ENCODE measurements around the gene DXO. TPM values are rescaled to one million over a fixed set of nuclear protein-coding genes. Genes with fewer than 3 reads are reported as not detected.
"Not testable (repeated sequence)": the region's sequence is repeated elsewhere in the genome, so short reads cannot be mapped to it uniquely, and the experiment has no call there.

Gene DXO
- total RNA-seq, result 8.5 TPM
- polyA plus RNA-seq, result 20.2 TPM

DNA sequence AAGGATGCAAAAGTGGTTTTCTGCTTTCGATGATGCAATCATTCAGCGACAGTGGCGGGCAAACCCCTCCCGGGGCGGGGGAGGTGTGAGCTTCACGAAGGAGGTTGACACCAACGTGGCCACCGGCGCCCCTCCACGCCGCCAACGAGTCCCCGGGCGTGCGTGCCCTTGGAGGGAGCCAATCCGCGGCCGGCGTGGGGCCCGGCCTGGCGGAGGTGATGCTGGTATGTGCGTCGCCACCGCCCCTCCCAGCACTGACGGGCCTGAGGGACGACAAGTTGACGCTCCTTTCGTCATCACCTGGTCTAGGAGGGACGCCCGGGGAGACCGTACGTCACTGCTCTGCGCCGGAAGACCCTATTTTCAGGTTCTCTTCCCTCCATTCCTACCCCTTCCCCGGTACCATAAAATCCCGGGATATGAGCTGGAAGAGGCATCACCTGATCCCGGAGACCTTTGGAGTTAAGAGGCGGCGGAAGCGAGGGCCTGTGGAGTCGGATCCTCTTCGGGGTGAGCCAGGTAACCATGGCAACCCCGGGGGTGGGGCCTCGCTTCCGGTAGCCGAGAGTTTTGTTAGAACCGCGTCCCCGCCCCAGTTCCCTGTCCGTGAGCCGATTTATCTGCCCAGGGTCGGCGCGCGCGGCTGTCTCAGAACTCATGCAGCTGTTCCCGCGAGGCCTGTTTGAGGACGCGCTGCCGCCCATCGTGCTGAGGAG, at the start of gene DXO:
TSS of gene DXO (minus strand) at position 146 of the 716 bp plus-strand sequence. CDS start 463 bp downstream, outside the sequence.
- Histone ChIP-seq H3K36me3 (ENCODE audit: insufficient read depth) (no peaks in the 10 kb centered on the region), H3K27ac (ENCODE audit: low read depth) (peak within 1 kb of the TSS; percentile 90), H3K4me3 (ENCODE audit: low read depth, low read length) (peak within 1 kb of the TSS; percentile 48), H3K4me1 (ENCODE audit: insufficient read depth) (no peaks in the 10 kb centered on the region)
- peak; percentile 93 for DNase-seq (ENCODE audit: extremely low spot score)
- WGBS, result under 1% methylated on average over 62 of the region's 62 CpGs

DNA sequence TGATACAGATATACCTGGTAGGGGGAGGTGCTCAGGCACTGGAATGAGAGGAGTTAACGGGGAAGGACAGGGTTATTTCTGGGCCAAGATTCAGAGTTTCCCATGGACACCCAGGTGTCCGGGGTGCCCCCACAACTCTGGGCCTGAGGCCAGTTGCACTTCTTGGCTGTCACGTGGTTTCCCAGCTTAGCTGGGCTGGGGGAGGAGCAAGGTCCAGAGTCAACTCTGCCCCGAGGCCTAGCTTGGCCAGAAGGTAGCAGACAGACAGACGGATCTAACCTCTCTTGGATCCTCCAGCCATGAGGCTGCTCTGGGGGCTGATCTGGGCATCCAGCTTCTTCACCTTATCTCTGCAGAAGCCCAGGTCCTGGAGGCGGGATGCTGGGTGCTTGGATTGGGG, 42.6 kb upstream of the DXO start, which contains the start of gene C4B:
TSS of gene C4B (plus strand) at position 249 of the 400 bp plus-strand sequence. CDS start at position 300, 51 bp downstream.
- not testable (repeated sequence) for H3K4me1 ChIP-seq (ENCODE audit: insufficient read depth); DNase-seq (ENCODE audit: extremely low spot score); H3K36me3 ChIP-seq (ENCODE audit: insufficient read depth); H3K4me3 ChIP-seq (ENCODE audit: low read depth, low read length); H3K27ac ChIP-seq (ENCODE audit: low read depth)
- no CpG with 5 or more reads among the region's 6 CpGs for WGBS

DNA sequence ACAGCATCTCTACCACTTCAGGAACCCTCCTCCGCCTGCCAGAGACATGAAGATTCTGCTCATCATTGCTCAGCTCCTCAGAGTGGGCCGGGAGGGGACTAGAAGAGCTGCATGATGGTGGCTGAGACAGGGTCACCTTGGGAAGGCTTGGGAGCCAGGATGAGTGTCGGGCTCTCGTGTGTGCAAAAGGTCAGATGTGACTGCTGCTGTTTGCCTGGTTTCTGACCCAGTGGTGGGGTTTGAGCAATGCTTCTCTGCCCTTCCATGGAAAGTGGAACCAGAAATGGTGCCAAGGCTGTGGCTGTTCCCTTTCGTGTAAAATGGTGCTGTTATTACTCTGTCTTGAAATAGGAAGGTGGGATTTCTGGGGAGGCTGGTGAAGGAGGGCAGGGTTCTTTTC, 41.8 kb upstream of the DXO start:
- DNase-seq (ENCODE audit: extremely low spot score); H3K27ac ChIP-seq (ENCODE audit: low read depth); H3K4me3 ChIP-seq (ENCODE audit: low read depth, low read length); H3K4me1 ChIP-seq (ENCODE audit: insufficient read depth); H3K36me3 ChIP-seq (ENCODE audit: insufficient read depth): not testable (repeated sequence)
- WGBS, result no CpG with 5 or more reads among the region's 5 CpGs

DNA sequence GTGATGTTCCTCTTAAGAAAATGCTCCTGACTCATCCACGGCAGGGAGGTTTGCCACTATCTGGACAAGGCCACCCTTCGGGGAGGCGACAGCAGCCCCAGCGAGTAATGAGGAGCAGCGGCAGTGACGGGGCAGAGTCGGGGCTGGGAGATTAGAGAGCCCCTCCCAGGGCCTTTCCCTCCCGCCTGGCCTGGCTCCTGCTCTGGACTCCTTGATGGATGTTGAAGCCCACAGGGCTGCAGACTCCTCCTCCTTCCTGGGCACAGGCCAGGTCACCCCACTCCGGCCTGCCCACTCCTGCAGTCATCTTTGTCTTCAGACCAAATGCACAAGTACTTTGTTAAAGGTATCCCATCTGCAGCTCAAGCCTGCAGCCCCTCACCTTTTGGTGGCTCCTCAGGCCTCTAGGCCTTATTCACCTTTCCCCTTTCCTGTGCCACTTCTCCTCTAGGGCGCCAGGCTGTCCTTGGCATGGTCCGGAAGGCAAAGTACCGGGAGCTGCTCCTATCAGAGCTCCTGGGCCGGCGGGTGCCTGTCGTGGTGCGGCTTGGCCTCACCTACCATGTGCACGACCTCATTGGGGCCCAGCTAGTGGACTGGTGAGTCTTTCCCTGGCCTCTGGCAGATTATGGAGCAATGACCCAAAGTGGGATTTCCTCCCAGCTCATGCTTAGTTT, 41.1 kb upstream of the DXO start:
- WGBS, result 85% methylated on average over 16 of the region's 17 CpGs
- H3K27ac ChIP-seq (ENCODE audit: low read depth), result not testable (repeated sequence)

DNA sequence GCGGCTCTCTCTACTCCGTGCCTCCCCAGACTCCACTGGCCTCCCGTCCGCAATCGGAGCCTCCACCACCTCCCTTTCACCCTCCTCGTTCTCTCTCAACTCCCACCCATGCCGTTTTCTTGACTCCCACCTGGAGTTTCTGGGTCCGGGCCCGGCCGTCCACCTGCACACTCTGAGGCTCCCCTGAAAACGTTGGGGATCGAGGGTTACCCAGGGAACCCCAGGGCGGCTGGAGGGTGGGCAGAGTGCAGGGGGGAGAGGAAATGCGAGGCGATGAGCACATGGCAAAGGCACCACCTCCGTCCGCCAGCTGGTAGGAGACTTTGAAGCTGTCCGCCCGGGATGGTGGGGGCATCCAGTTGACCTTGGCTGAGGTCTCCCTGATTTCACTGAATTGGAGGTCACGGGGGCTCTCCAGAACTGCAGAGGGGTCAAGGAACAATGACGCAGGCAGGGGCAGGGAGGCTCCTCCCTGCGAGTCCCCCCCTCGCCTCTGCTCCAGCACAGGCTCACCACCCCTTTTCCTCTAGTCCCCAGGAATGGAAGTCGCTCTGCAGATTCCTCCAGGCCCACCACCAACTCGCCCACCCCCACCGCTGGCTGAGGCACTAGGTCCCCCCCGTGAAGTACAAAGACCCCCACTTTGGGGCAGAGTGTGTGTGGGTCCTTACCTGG, 39.1 kb upstream of the DXO start:
- not testable (repeated sequence) for DNase-seq (ENCODE audit: extremely low spot score); H3K4me1 ChIP-seq (ENCODE audit: insufficient read depth); H3K4me3 ChIP-seq (ENCODE audit: low read depth, low read length); H3K27ac ChIP-seq (ENCODE audit: low read depth); H3K36me3 ChIP-seq (ENCODE audit: insufficient read depth)
- 83% methylated on average over 16 of the region's 27 CpGs for whole genome bisulfite sequencing

More for the DNA sequence above, 41.1 kb upstream of the DXO start:
- not testable (repeated sequence) for H3K4me3 ChIP-seq (ENCODE audit: low read depth, low read length); DNase-seq (ENCODE audit: extremely low spot score); H3K36me3 ChIP-seq (ENCODE audit: insufficient read depth); H3K4me1 ChIP-seq (ENCODE audit: insufficient read depth)

DNA sequence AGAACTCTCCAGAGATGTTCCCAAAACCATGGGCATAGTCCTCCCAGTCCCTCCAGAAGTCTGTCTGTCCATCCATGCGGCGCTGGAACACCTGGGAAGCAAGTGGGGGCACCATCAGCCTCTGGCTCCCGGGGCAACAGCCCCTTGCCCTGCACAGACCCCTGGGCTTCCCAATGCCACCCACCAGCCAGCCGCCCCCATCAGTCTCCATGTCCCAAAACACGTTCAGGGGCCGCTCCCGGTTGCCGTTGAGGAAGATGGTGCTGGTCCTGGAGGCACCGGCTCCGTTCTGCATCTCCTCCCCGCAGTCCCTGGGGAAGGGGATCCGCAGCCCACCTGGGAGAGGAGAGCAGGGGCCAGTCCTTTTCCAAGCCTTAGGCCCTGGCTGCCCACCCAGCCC, 37.6 kb upstream of the DXO start:
- DNase-seq (ENCODE audit: extremely low spot score); H3K4me1 ChIP-seq (ENCODE audit: insufficient read depth); H3K36me3 ChIP-seq (ENCODE audit: insufficient read depth); H3K27ac ChIP-seq (ENCODE audit: low read depth); H3K4me3 ChIP-seq (ENCODE audit: low read depth, low read length): not testable (repeated sequence)
- WGBS, result 72% methylated on average over 4 of the region's 12 CpGs

DNA sequence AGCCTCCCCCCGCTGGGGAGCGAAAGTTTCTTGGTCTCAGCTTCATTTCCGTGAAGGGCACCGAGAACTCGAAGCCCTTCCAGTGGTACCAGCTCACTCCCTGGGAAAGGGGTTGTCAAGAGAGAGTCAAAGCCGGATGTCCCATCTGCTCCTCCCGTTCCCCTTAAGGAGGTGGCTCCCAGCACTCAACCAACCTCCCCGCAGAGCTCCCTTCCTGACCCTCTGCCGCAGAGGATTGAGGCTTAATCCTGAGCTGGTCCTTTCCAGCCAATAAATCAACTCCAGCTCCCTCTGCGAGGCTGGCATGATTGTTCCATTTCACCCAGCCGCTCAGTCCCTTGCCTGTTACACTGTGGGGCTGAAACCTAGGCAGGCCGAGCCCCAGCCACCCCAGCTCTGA, 36.7 kb upstream of the DXO start:
- H3K4me1 ChIP-seq (ENCODE audit: insufficient read depth); H3K36me3 ChIP-seq (ENCODE audit: insufficient read depth); H3K27ac ChIP-seq (ENCODE audit: low read depth); H3K4me3 ChIP-seq (ENCODE audit: low read depth, low read length); DNase-seq (ENCODE audit: extremely low spot score): not testable (repeated sequence)
- 21% methylated on average over 8 of the region's 12 CpGs for WGBS

DNA sequence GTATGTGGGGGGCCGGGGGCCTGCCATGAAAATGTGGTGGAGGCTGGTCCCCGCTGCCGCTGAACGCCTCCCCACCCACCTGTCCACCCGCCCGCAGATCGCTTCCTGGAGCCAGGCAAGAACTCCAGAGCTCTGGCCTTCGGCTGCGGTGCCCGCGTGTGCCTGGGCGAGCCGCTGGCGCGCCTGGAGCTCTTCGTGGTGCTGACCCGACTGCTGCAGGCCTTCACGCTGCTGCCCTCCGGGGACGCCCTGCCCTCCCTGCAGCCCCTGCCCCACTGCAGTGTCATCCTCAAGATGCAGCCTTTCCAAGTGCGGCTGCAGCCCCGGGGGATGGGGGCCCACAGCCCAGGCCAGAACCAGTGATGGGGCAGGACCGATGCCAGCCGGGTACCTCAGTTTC, 36.1 kb upstream of the DXO start:
- WGBS, result no CpG with 5 or more reads among the region's 24 CpGs
- not testable (repeated sequence) for DNase-seq (ENCODE audit: extremely low spot score); H3K36me3 ChIP-seq (ENCODE audit: insufficient read depth); H3K27ac ChIP-seq (ENCODE audit: low read depth); H3K4me3 ChIP-seq (ENCODE audit: low read depth, low read length); H3K4me1 ChIP-seq (ENCODE audit: insufficient read depth)

DNA sequence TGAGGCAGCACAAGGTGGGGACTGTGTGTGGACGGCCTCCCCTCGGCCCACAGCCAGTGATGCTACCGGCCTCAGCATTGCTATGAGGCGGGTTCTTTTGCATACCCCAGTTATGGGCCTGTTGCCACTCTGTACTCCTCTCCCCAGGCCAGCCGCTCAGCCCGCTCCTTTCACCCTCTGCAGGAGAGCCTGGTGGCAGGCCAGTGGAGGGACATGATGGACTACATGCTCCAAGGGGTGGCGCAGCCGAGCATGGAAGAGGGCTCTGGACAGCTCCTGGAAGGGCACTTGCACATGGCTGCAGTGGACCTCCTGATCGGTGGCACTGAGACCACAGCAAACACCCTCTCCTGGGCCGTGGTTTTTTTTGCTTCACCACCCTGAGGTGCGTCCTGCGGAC, 35.1 kb upstream of the DXO start:
- H3K27ac ChIP-seq (ENCODE audit: low read depth); H3K4me1 ChIP-seq (ENCODE audit: insufficient read depth); H3K4me3 ChIP-seq (ENCODE audit: low read depth, low read length); H3K36me3 ChIP-seq (ENCODE audit: insufficient read depth); DNase-seq (ENCODE audit: extremely low spot score): not testable (repeated sequence)
- 80% methylated on average over 12 of the region's 12 CpGs for WGBS

DNA sequence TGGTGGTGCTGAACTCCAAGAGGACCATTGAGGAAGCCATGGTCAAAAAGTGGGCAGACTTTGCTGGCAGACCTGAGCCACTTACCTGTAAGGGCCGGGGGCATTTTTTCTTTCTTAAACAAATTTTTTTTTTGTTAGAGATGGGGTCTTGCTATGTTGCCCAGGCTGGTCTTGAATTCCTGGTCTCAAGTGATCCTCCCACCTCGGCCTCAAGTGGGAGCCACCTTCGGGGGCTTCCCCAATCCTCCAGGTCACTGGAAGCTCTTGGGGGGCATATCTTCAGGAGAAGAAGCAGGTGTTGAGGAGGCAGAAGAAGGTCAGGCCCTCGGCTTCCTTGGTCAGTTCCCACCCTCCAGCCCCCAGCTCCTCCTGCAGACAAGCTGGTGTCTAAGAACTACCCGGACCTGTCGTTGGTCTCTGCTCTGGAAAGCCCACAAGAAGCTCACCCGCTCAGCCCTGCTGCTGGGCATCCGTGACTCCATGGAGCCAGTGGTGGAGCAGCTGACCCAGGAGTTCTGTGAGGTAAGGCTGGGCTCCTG, 34.1 kb upstream of the DXO start:
- H3K4me3 ChIP-seq (ENCODE audit: low read depth, low read length); H3K27ac ChIP-seq (ENCODE audit: low read depth); H3K4me1 ChIP-seq (ENCODE audit: insufficient read depth); DNase-seq (ENCODE audit: extremely low spot score); H3K36me3 ChIP-seq (ENCODE audit: insufficient read depth): not testable (repeated sequence)
- 78% methylated on average over 8 of the region's 8 CpGs for WGBS

DNA sequence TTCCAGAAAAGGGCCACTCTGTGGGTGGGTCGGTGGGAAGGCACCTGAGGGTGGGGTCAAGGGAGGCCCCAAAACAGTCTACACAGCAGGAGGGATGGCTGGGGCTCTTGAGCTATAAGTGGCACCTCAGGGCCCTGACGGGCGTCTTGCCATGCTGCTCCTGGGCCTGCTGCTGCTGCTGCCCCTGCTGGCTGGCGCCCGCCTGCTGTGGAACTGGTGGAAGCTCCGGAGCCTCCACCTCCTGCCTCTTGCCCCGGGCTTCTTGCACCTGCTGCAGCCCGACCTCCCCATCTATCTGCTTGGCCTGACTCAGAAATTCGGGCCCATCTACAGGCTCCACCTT, 33.6 kb upstream of the DXO start:
- H3K4me1 ChIP-seq (ENCODE audit: insufficient read depth); DNase-seq (ENCODE audit: extremely low spot score); H3K36me3 ChIP-seq (ENCODE audit: insufficient read depth); H3K4me3 ChIP-seq (ENCODE audit: low read depth, low read length); H3K27ac ChIP-seq (ENCODE audit: low read depth): not testable (repeated sequence)
- WGBS, result 82% methylated on average over 9 of the region's 9 CpGs

DNA sequence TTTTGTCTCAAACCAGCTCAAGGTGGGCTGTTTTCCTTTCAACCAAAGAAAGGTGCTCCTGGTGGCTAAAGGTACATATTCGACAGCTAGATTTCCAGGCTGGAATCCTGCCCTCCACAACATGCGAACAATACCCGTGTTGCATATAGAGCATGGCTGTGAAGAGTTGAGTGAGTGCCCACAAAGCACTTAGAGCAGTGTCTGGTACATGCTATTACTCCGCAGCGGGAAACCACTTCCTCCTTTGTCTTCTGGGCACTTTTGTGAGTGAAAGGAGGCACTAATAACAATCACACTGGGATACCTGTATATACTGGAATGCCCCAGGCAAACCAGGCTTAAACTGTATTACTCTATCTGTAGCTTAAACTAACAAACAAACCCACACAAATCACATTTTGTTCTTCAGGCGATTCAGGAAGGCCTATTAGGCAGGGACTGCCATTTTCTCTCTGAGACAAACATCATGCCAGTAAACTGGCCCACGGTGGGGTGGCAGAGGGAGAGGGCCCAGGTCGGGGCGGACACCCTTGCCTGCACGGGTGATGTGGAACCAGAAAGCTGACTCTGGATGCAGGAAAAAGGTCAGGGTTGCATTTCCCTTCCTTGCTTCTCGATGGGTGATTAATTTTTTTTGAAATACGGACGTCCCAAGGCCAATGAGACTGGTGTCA, 33.1 kb upstream of the DXO start:
- not testable (repeated sequence) for H3K27ac ChIP-seq (ENCODE audit: low read depth); H3K4me1 ChIP-seq (ENCODE audit: insufficient read depth); H3K4me3 ChIP-seq (ENCODE audit: low read depth, low read length); DNase-seq (ENCODE audit: extremely low spot score); H3K36me3 ChIP-seq (ENCODE audit: insufficient read depth)
- WGBS, result 73% methylated on average over 9 of the region's 13 CpGs

DNA sequence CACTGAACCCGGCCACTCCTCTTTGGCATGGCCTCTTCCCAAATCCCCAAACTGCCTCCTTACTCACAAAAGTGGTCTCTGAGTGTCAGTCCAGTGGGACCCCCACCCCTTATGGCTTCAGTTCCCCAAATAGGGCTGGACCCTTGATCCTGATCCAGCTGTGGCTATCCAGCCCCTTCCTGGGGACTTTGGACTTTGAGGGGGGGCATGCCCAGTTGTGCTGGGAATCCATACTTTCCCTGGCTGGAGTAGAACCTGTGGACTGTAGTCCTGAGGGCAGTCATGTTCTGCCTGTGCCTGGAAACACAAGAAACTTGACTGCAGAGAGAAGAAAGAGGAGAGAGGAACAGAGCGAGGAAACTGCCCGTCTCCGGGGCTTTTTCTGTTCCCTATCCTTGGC, 32.5 kb upstream of the DXO start:
- not testable (repeated sequence) for H3K36me3 ChIP-seq (ENCODE audit: insufficient read depth); H3K4me1 ChIP-seq (ENCODE audit: insufficient read depth); H3K27ac ChIP-seq (ENCODE audit: low read depth); DNase-seq (ENCODE audit: extremely low spot score); H3K4me3 ChIP-seq (ENCODE audit: low read depth, low read length)
- WGBS, result 70% methylated on average over 3 of the region's 4 CpGs
